K562 (cell line): ENCODE data around the gene CDC5L. TPM values are rescaled to one million over a fixed set of nuclear protein-coding genes. Genes with fewer than 3 reads are reported as not detected.

Experiments used
- ATAC-seq: fragments of 200-7000 bp; cut with Tn5 transposase; 3 replicates; pipeline ENCODE4 v1.9.1; 2020; ENCODE audit warnings: moderate library complexity
- BruUV-seq: library from RNA; stranded (reverse); fragments of 400-500 nt; replicated peaks from 2 replicates; lab custom pipeline; 2021; lab: Mats Ljungman, UMichigan
- CTCF ChIA-PET: fragments of 300-600 bp; formaldehyde crosslinking; extraction: SDS; loops from one replicate; lab custom pipeline; 2021; ENCODE audit warnings: low intra/inter-chr PET ratio; lab: Yijun Ruan, JAX
- POLR2A ChIA-PET: fragments of 300-600, 350-650 bp; sonication (Branson Sonifier 250); formaldehyde crosslinking; extraction: SDS; loops from one replicate; lab custom pipeline; 2021; ENCODE audit warnings: antibody characterized with exemption, inconsistent platforms; lab: Yijun Ruan, JAX
- DNase-seq, 4 experiments: peaks; one replicate each; pipeline versions ENCODE4 v3.0.0 to v3.0.0-alpha.2; 2011 to 2018; ENCODE audit warnings: low spot score in 3 of 4, mixed read lengths in 3 of 4; ENCODE audit errors: extremely low read depth in 1 of 4
- FAIRE-seq: peaks from 2 replicates; lab custom pipeline; 2011; peaks lifted over from hg19 to GRCh38; lab: Jason Lieb, UNC
- H2AFZ ChIP-seq: 2 replicates; pipeline ENCODE4 v1.6.0; 2011; ENCODE audit warnings: low read depth, low read length, control low read depth, inconsistent platforms
- H3K27ac ChIP-seq: fragments of 200-600 bp; 3 replicates; pipeline ENCODE4 v1.8.0; 2011; ENCODE audit warnings: low read depth, mild to moderate bottlenecking, control low read depth, inconsistent platforms, low read length, moderate library complexity, mixed read lengths; ENCODE audit errors: extremely low read depth
- H3K27me3 ChIP-seq, 2 experiments: fragments of 300-600 bp in 1 of 2; 2 replicates in 1 of 2; 3 replicates in 1 of 2; pipeline versions ENCODE4 v1.6.0 to v1.8.0; 2011; ENCODE audit warnings: inconsistent platforms in 2 of 2, low read length in 2 of 2, mild to moderate bottlenecking in 1 of 2, mixed read lengths in 1 of 2, moderate library complexity in 1 of 2; ENCODE audit not compliant: control insufficient read depth in 2 of 2, insufficient read depth in 2 of 2
- H3K36me3 ChIP-seq: fragments of 300-600 bp; 3 replicates; pipeline ENCODE4 v1.8.0; 2011; ENCODE audit warnings: mild to moderate bottlenecking, low read length, inconsistent platforms; ENCODE audit not compliant: control insufficient read depth, insufficient read depth
- H3K4me1 ChIP-seq, 2 experiments: fragments of 200-600 bp in 1 of 2; replicated peaks in 1 of 2; 2 replicates in 1 of 2; 3 replicates in 1 of 2; pipeline versions ENCODE4 v1.5.1 to v1.8.0; 2011; ENCODE audit warnings: inconsistent platforms in 2 of 2, low read length in 2 of 2, mild to moderate bottlenecking in 1 of 2, mixed read lengths in 1 of 2, moderate library complexity in 1 of 2; ENCODE audit not compliant: control insufficient read depth in 2 of 2, insufficient read depth in 2 of 2
- H3K4me2 ChIP-seq: 2 replicates; pipeline ENCODE4 v1.6.1; 2011; ENCODE audit warnings: low read length, control low read depth, inconsistent platforms, mixed read lengths; ENCODE audit not compliant: insufficient read depth
- H3K4me3 ChIP-seq: fragments of 200-600 bp; sonication (generic), shearing (Covaris generic); 2 replicates; pipeline ENCODE4 v1.5.1; 2016; ENCODE audit warnings: control low read depth, inconsistent platforms
- H3K79me2 ChIP-seq: fragments of 200-600 bp; 3 replicates; pipeline ENCODE4 v1.8.0; 2011; ENCODE audit warnings: low read length, inconsistent platforms; ENCODE audit not compliant: control insufficient read depth, insufficient read depth
- H3K9ac ChIP-seq, 2 experiments: 2 replicates each; pipeline versions ENCODE4 v1.6.0 to v1.6.1; 2011; ENCODE audit warnings: low read depth in 2 of 2, low read length in 2 of 2, control low read depth in 1 of 2, inconsistent platforms in 1 of 2, mild to moderate bottlenecking in 1 of 2, mixed read lengths in 1 of 2; ENCODE audit not compliant: insufficient read depth in 1 of 2
- H3K9me1 ChIP-seq: one replicate; pipeline ENCODE4 v1.6.0; 2011; ENCODE audit warnings: inconsistent platforms, mild to moderate bottlenecking, low read length, moderate library complexity; ENCODE audit not compliant: control insufficient read depth, insufficient read depth
- H3K9me3 ChIP-seq: replicated peaks from 2 replicates; pipeline ENCODE4 v1.5.1; 2011; ENCODE audit warnings: low read depth, low read length, inconsistent platforms; ENCODE audit not compliant: control insufficient read depth, insufficient read depth
- H4K20me1 ChIP-seq: replicated peaks from 2 replicates; pipeline ENCODE4 v1.6.1; 2011; ENCODE audit warnings: low read length, inconsistent platforms, mixed read lengths; ENCODE audit not compliant: control insufficient read depth, insufficient read depth
- BCL6 ChIP-seq: fragments of 250-450 bp; sonication (Bioruptor Pico); IDR thresholded peaks from 2 replicates; pipeline ENCODE4 v1.4.0; 2020
- BRF2 ChIP-seq: IDR thresholded peaks from 3 replicates; pipeline ENCODE4 v1.6.1; 2011; ENCODE audit warnings: borderline replicate concordance, mild to moderate bottlenecking; ENCODE audit not compliant: insufficient read length, insufficient read depth
- CCAR2 ChIP-seq: fragments of 200-400 bp; formaldehyde crosslinking; IDR thresholded peaks from 2 replicates; pipeline ENCODE4 v1.6.1; 2017; ENCODE audit warnings: mild to moderate bottlenecking, low read depth, low read length
- GABPB1 ChIP-seq: sonication (generic); formaldehyde crosslinking; IDR thresholded peaks from 2 replicates; pipeline ENCODE4 v1.8.0; 2022; ENCODE audit warnings: mild to moderate bottlenecking, missing genetic modification reagents
- MITF ChIP-seq: IDR thresholded peaks from 2 replicates; pipeline ENCODE4 v1.6.1; 2014; ENCODE audit warnings: antibody characterized with exemption
- NCOA1 ChIP-seq: fragments of 450-650 bp; IDR thresholded peaks from 2 replicates; pipeline ENCODE4 v1.6.1; 2016; ENCODE audit warnings: low read depth
- ZSCAN32 ChIP-seq: fragments of 450-650 bp; formaldehyde crosslinking; IDR thresholded peaks from 2 replicates; pipeline ENCODE4 v1.4.0; 2020; ENCODE audit warnings: mild to moderate bottlenecking, moderate library complexity
- WGBS: fragments of 100-300 bp; shearing (Covaris generic); methylation state at CpG from one replicate; pipeline ENCODE4 v1.1.6; 2016; ENCODE audit warnings: low coverage, mixed read lengths; ENCODE audit not compliant: insufficient coverage; ENCODE audit errors: missing lambda C conversion rate; 5-methylcytosine and 5-hydroxymethylcytosine counted together
- in situ Hi-C: fragments of 300-500 bp; cut with MboI; formaldehyde crosslinking; loops from 4 replicates; pipeline ENCODE4 v1.15.0; 2018; ENCODE audit warnings: inconsistent platforms, mixed read lengths
- intact Hi-C: fragments of 100-400 bp; cut with micrococcal nuclease; formaldehyde crosslinking; loops from 2 replicates; pipeline ENCODE4 v1.14.2; 2022
- polyA plus RNA-seq, 8 experiments: library from polyadenylated mRNA; depleted of rRNA in 4 of 8; stranded (reverse) in 5 of 8; unstranded in 3 of 8; fragments of >200 nt; fragmentation: Nextera tagmentation in 2 of 8; fragmentation: Illumina TruSeq in 1 of 8; extraction: Ambion mirVana in 2 of 8; extraction: Trizol in 1 of 8; gene quantifications; 2 replicates each; pipeline versions ENCODE4 v1.2.1 to v1.2.3, GENCODE V29; 2011 to 2014; ENCODE audit warnings: inconsistent platforms in 1 of 8, missing spikeins in 1 of 8
- total RNA-seq, 7 experiments: library from RNA; depleted of rRNA in 6 of 7; stranded (reverse); fragments of >200 nt in 6 of 7; fragmentation: Illumina TruSeq in 2 of 7; extraction: Trizol in 2 of 7; gene quantifications; 2 replicates each; pipeline versions ENCODE4 v1.2.1 to v1.2.3, GENCODE V29; 2011 to 2021; ENCODE audit warnings: low replicate concordance in 1 of 7

The CDC5L gene
- total and polyA plus RNA-seq, 9 of the 15 experiments (the other 6 are each of a cell fraction or from before 2014, with no cell fraction given) = 22.3 to 44.2 (median 30.8) TPM

- TF ChIP-seq CCAR2 (no peak), GABPB1 (CRISPR knock-in tag) (no peak), BCL6 (CRISPR knock-in tag) (no peak)
- TF ChIP-seq, all 486 proteins: peak for 0
These were observed 41.2 kb downstream of the CDC5L start (continued) for GRCh38 chr6:44428682-44429081.

- no peaks in the 10 kb centered on the region for H4K20me1 ChIP-seq
- H3K4me1 ChIP-seq = no peaks in the 10 kb centered on the region
- no peaks in the 10 kb centered on the region for H3K9me3 ChIP-seq
- TF ChIP-seq ZSCAN32 (CRISPR knock-in tag) = no peak
- no peak for TF ChIP-seq BRF2
- no peak for TF ChIP-seq NCOA1
- no peak for TF ChIP-seq MITF
- DNase-seq (no peak), ATAC-seq (no peak), FAIRE-seq (no peak)
- ChIA-PET CTCF (interaction anchor here (0.7 to 2.9 kb wide), 7 partner anchors 24 to 1493 kb away, joined by 3 to 32 read pairs (median 5); no protein-coding TSS in a partner anchor), POLR2A (interaction anchor here (2.1 kb wide), 1 partner anchor 26 kb away, joined by 5 read pairs; no protein-coding TSS in a partner anchor)
- intact Hi-C loops = no loop called here
- H3K4me3 ChIP-seq = no peak overlapping the region
- in situ Hi-C loops = no loop called here
- no peak overlapping the region for H3K27ac ChIP-seq
- H3K9ac ChIP-seq = no peak overlapping the region
- H3K36me3 ChIP-seq = peaks cover 82% of the 10 kb centered on the region
- no peaks in the 10 kb centered on the region for H3K27me3 ChIP-seq
- 95% methylated on average over 2 of the region's 2 CpGs for WGBS
- no TSS peak for BruUV-seq
- no peak overlapping the region for H3K4me2 ChIP-seq
- no peak overlapping the region for H2AFZ ChIP-seq
- H3K79me2 ChIP-seq = no peaks in the 10 kb centered on the region
- H3K9me1 ChIP-seq = no peaks in the 10 kb centered on the region
These were observed 42.8 kb downstream of the CDC5L start for GRCh38 chr6:44430326-44430725.
